ENCODE data around the gene SHC1. TPM values are rescaled to one million over a fixed set of nuclear protein-coding genes. Genes with fewer than 3 reads are reported as not detected.

Gene SHC1
- total RNA-seq, 4 donors from 2014 or later, result 152 to 265 (median 171) TPM

- no peak for TF ChIP-seq CTCF (IDR thresholded peaks at IDR 0.05)
- DNase-seq (ENCODE audit: low spot score), result no peak
- peak; percentile 1 for ATAC-seq (ENCODE audit: low FRiP score)
Measured at GRCh38 chr1:155002464-155003226, 32.1 kb upstream of the SHC1 start, which contains the start of gene ZBTB7B. Gene ZBTB7B, plus strand, starts transcription at chr1:155002802. Its CDS starts 11,859 bp downstream, at chr1:155014661.

GRCh38 chr1:155001675-155002463 lies 31.3 kb upstream of the SHC1 start:
- TF ChIP-seq CTCF (IDR thresholded peaks at IDR 0.05), result no peak
- DNase-seq (ENCODE audit: low spot score), result peak; percentile 97
- peak; percentile 79 for ATAC-seq (ENCODE audit: low FRiP score)

- TF ChIP-seq CTCF (IDR thresholded peaks at IDR 0.05), result no peak
- DNase-seq (ENCODE audit: low spot score) (no peak), ATAC-seq (ENCODE audit: low FRiP score) (no peak)
Measured at GRCh38 chr1:155001425-155001674, 30.8 kb upstream of the SHC1 start.

- no peak for TF ChIP-seq CTCF (IDR thresholded peaks at IDR 0.05)
- peak; percentile 67 for DNase-seq (ENCODE audit: low spot score)
- ATAC-seq (ENCODE audit: low FRiP score), result peak; percentile 67
Measured at GRCh38 chr1:155000726-155001424, 30.3 kb upstream of the SHC1 start.

GRCh38 chr1:155000411-155000725 lies 29.8 kb upstream of the SHC1 start:
- no peak for TF ChIP-seq CTCF (IDR thresholded peaks at IDR 0.05)
- no peak for DNase-seq (ENCODE audit: low spot score)
- ATAC-seq (ENCODE audit: low FRiP score), result no peak

GRCh38 chr1:154999571-155000410 lies 29.2 kb upstream of the SHC1 start:
- ATAC-seq (ENCODE audit: low FRiP score) (no peak), DNase-seq (ENCODE audit: low spot score) (no peak)
- TF ChIP-seq CTCF (IDR thresholded peaks at IDR 0.05), result no peak
